Tibial artery (tissue), 4 donors: ENCODE data around the gene SMAD6.

Experiments
- DNase-seq, 2 donors: peaks; one replicate each; pipeline ENCODE4 v3.0.0-alpha.2; 2019
- H3K27ac ChIP-seq, 2 donors: fragments of 200-600 bp; sonication (generic) in 1 of 2; 1 replicate in 1 of 2; 2 replicates in 1 of 2; pipeline ENCODE4 v1.5.1; 2018 to 2019; ENCODE audit warnings: mild to moderate bottlenecking in 1 of 2
- H3K27me3 ChIP-seq, 2 donors: fragments of 200-600 bp; sonication (generic) in 1 of 2; one replicate each; pipeline versions ENCODE4 v1.5.1 to v1.6.0; 2016 to 2019
- H3K36me3 ChIP-seq, 3 donors: fragments of 200-600 bp; sonication (generic) in 2 of 3; one replicate each; pipeline ENCODE4 v1.5.1; 2016 to 2019; ENCODE audit warnings: mild to moderate bottlenecking in 2 of 3
- H3K4me1 ChIP-seq, 4 donors: fragments of 200-600 bp; sonication (generic) in 2 of 4; 1 replicate in 3 of 4; 2 replicates in 1 of 4; pipeline ENCODE4 v1.5.1; 2016 to 2019
- H3K4me3 ChIP-seq, 2 donors: fragments of 200-600 bp; sonication (generic) in 1 of 2; 1 replicate in 1 of 2; 2 replicates in 1 of 2; pipeline ENCODE4 v1.5.1; 2018 to 2019; ENCODE audit warnings: mild to moderate bottlenecking in 2 of 2
- H3K9me3 ChIP-seq, 3 donors: fragments of 200-600 bp; sonication (generic) in 1 of 3; one replicate each; pipeline ENCODE4 v1.5.1; 2016 to 2019
- intact Hi-C: fragments of 100-400 bp; cut with DNase I; formaldehyde crosslinking; loops from one replicate; pipeline ENCODE4 v1.15.0; 2023; ENCODE audit warnings: low total_unique reads
- TF ChIP-seq, protein P1 (sequence below), 2 experiments: fragments of 200-600 bp in 1 of 2; fragments of 450-650 bp in 1 of 2; IDR thresholded peaks; one replicate each; pipeline ENCODE4 v1.5.1; 2017 to 2019; ENCODE audit warnings: antibody characterized with exemption in 2 of 2, mild to moderate bottlenecking in 1 of 2, moderate library complexity in 1 of 2

The SMAD6 gene

DNA sequence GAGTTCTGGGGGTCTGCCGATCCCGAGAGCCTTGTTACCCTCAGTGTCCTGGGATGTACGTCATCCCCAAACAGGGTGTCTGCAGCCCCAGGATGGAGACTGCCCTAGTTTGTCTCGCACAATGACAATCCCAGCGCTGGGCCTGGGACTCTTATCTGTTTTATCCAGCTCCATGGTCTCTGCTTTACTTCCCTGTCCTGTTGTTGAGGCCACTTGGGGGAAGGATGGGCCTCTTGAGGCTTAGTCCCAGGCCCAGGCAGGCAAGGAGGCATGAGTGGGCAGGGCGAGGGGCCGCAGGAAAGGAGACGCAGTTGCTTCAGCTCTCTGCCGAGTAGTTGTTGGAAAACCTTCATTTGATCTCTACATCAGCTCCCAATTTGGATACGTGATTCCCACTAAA lies 17.4 kb downstream of the SMAD6 start:
- Histone ChIP-seq H3K9me3 (no peaks in the 10 kb centered on the region), H3K27me3 (no peaks in the 10 kb centered on the region), H3K4me1 (peaks cover 0 to 95% (median 59%) of the 10 kb centered on the region in 4 donors), H3K4me3 (no peak overlapping the region), H3K27ac (peak overlapping the region; percentile 85 to 90), H3K36me3 (peaks cover 16 to 30% (median 17%) of the 10 kb centered on the region in 3 donors)
- no peak for DNase-seq
- intact Hi-C loops, result no loop called here
- TF ChIP-seq, protein P1, sequence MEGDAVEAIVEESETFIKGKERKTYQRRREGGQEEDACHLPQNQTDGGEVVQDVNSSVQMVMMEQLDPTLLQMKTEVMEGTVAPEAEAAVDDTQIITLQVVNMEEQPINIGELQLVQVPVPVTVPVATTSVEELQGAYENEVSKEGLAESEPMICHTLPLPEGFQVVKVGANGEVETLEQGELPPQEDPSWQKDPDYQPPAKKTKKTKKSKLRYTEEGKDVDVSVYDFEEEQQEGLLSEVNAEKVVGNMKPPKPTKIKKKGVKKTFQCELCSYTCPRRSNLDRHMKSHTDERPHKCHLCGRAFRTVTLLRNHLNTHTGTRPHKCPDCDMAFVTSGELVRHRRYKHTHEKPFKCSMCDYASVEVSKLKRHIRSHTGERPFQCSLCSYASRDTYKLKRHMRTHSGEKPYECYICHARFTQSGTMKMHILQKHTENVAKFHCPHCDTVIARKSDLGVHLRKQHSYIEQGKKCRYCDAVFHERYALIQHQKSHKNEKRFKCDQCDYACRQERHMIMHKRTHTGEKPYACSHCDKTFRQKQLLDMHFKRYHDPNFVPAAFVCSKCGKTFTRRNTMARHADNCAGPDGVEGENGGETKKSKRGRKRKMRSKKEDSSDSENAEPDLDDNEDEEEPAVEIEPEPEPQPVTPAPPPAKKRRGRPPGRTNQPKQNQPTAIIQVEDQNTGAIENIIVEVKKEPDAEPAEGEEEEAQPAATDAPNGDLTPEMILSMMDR (IDR thresholded peaks at IDR 0.05), result no peak

DNA sequence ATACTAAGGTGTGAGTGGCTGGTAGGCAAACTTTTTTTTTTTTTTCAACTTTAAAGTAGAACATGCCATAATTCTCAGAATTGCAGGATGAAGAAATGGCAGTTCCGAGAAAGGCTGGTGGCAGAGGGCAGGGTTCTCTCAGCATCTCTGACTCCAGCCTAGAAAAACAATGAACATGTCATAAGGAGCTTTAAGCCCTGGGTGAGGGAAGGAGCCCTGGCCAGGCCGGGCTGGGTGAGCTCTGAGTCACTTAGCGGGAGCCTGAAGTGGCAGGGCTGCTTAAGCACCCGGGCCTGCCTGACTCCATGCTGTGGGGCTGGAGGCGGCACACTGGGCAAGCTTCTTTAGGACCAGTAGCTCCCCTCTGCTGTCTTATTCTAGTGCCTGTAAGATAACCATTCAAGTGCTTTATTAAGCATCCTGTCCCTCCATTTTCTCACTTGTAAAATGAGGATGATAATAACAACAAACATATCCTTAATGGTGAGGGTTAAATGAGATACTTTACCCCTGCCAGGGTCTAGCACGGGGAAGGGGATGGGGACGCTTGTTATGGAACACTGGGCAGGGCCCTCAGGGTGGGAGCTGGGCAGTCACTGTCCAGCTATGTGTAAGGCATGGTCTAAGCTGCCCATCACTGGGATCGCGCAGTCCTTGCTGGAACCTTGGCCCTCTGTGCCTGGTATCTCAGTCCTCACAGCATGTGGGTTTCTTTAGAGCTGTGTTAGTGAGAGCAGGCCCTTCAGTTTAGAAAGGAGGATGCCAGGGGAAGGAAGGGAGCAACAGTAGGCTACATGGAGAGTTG lies 18.4 kb downstream of the SMAD6 start:
- TF ChIP-seq, protein P1 (IDR thresholded peaks at IDR 0.05), result no peak
- no peak overlapping the region for H3K4me3 ChIP-seq
- peak overlapping the region; percentile 85 to 90 for H3K27ac ChIP-seq
- peaks cover 5 to 95% (median 59%) of the 10 kb centered on the region in 4 donors for H3K4me1 ChIP-seq
- peak; percentile 75 to 95 for DNase-seq
- H3K9me3 ChIP-seq, result no peaks in the 10 kb centered on the region
- H3K36me3 ChIP-seq, result peaks cover 16 to 30% (median 17%) of the 10 kb centered on the region in 3 donors
- no peaks in the 10 kb centered on the region for H3K27me3 ChIP-seq
- intact Hi-C loops, result loop anchor here (5.0 kb wide), 1 partner anchor 42 kb away; no protein-coding TSS in a partner anchor

DNA sequence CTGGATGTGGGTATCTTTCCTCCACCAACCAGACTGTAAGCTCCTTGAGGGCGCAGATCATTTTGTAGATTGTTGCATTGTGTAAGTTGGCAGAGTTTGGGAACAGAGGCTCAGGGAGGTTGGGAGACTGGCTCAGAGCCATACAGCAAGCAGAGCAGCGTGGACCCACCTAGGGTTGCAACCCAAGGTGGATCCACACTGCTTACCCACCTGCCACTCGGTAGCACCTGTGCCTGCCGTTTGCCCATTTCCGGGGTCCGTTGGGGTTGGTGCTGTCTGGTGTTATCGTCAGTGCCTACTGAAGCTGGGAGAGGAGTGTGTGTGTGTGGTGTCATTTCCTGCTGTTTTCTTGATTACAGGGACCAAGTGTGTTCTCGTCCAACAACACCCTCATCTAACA lies 19.0 kb downstream of the SMAD6 start:
- Histone ChIP-seq H3K27me3 (no peaks in the 10 kb centered on the region), H3K4me1 (peaks cover 5 to 95% (median 60%) of the 10 kb centered on the region in 4 donors), H3K27ac (peak overlapping the region; percentile 85 to 90), H3K4me3 (no peak overlapping the region), H3K9me3 (no peaks in the 10 kb centered on the region), H3K36me3 (peaks cover 16 to 26% (median 17%) of the 10 kb centered on the region in 3 donors)
- TF ChIP-seq, protein P1 (IDR thresholded peaks at IDR 0.05), result no peak
- DNase-seq, result no peak
- intact Hi-C loops, result loop anchor here (5.0 kb wide), 1 partner anchor 41 kb away; no protein-coding TSS in a partner anchor

DNA sequence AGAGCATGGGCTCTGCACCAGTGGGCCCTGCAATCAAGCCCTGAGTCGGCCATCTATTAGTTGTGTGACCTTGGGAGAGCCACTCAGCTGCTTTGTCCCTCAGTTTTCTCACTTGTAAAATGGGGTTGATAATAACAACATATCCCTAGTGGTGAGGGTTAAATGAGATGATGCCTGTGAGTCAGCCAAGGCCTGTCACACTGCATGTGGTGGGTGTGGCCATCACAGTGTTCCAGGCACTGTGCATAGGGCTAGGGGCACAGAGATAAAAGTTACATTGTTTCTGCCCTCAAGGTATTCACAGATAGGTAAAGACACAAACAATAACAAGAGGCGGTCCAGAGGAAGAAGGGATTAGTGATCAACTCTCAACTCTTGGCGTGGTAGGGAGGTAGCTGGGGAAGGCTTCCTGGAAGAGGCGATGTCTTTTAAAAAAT lies 19.5 kb downstream of the SMAD6 start:
- Histone ChIP-seq H3K36me3 (peaks cover 11 to 21% (median 14%) of the 10 kb centered on the region in 3 donors), H3K4me3 (no peak overlapping the region), H3K9me3 (no peaks in the 10 kb centered on the region), H3K27ac (peak overlapping the region; percentile 85 to 90), H3K27me3 (no peaks in the 10 kb centered on the region), H3K4me1 (peaks cover 5 to 97% (median 63%) of the 10 kb centered on the region in 4 donors)
- TF ChIP-seq, protein P1 (IDR thresholded peaks at IDR 0.05), result no peak
- intact Hi-C loops, result loop anchor here (5.0 kb wide), 1 partner anchor 41 kb away; no protein-coding TSS in a partner anchor
- DNase-seq, result no peak

DNA sequence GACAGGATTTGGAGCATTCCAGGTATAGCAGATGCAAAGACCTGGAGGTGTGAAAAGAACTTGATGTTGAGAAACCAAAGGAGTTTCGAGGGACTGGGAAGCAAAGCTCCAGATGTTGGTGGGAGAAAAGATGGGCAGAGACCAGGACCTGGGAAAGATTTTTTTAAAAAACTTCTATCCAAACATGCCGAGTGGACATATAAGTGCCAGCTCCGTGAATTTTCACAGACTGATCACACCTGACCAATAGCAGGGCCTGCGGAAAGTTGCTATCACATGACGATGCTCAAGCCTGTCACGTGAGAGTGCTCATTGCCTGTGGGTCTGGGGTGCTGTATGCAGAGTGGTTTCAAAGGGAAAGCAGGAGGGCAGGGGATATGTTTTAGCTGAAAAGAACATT lies 19.9 kb downstream of the SMAD6 start:
- TF ChIP-seq, protein P1 (IDR thresholded peaks at IDR 0.05), result no peak
- Histone ChIP-seq H3K36me3 (peaks cover 7 to 17% (median 9%) of the 10 kb centered on the region in 3 donors), H3K9me3 (no peaks in the 10 kb centered on the region), H3K4me1 (peaks cover 5 to 97% (median 63%) of the 10 kb centered on the region in 4 donors), H3K4me3 (no peak overlapping the region), H3K27me3 (no peaks in the 10 kb centered on the region), H3K27ac (peak overlapping the region; percentile 85 to 90)
- no peak for DNase-seq
- intact Hi-C loops, result loop anchor here (5.0 kb wide), 1 partner anchor 40 kb away; no protein-coding TSS in a partner anchor
